ENCODE measurements around the gene BORCS8. TPM values are rescaled to one million over a fixed set of nuclear protein-coding genes. Genes with fewer than 3 reads are reported as not detected.

Gene BORCS8
- total RNA-seq, 1 donor from 2014 or later: 15.4 TPM

DNA sequence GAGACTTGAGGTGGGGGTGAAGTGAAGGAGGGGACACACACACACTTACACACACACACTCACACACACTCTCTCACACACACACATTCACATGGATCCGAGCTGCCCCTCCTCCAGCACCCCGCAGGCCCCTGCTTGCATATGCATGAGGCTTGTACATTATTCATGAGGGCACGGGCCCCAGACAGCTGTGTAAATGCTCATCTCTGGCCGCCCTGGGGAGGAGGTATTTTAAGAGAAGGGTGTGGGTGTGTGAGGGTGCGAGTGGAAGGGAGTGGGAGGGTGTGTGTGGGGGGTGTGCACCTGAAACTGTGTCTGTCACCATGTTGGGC, 22.2 kb upstream of the BORCS8 start:
- DNase-seq (ENCODE audit: low spot score): no peak

DNA sequence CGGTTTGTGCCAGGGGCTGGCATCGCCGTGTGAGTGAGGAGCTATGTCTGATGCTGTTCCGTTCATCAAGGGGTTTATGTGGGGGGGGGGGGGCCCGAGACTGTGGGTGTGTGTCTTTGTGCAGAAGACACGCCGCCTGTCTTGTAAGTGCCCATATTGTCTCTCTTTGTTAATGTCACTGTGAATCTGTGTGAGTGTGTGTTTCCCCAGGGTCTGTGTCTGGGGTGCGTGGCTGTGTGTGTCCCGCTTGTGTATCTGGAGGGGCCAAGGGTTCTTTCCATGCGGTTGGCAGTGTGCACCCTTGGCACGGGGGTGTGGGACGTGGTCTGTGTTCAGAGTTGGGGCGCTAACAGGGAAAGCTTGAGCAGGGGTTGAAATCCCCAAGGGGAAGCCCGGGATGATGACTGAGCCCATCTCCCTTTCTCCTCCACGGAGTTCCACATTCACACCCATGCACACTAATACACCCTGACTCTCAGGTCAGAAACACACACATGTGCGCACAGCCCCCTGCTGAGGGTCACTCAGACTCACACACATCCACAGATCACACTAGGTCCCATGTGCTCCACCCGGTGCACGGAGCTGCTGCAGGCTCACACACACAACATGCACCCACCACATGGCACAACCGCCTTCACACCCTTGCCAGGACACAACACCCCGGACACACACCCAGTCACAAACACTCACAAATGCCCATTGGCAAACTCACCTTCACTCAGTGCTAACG, 21.6 kb upstream of the BORCS8 start:
- no peak for DNase-seq (ENCODE audit: low spot score)

DNA sequence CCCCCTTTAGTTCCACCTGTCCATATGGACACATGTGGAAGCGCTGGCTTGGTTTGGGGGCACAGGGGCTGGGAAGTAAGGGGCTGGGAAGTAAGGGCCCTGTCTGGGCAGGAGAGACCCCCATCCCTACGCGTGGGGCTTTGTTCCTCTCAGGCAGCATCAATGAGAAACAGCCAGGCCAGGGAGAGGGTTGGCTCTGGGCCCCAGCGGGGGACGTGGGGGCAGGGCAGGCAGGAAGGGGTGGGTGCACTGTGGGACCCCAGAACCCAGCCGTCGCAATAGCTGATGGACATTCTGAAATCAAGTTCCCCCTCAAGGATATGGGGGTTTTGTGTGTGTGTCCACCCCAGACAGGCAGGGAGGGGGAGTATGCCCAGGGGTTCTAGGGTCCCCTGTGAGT, 21.0 kb upstream of the BORCS8 start:
- no peak for DNase-seq (ENCODE audit: low spot score)

- DNase-seq (ENCODE audit: low spot score): no peak
These were observed 19.8 kb upstream of the BORCS8 start, which contains the start of gene NCAN for GRCh38 chr19:19211499-19212420. Gene NCAN (plus strand): TSS chr19:19211958. CDS start chr19:19216954, 4,996 bp downstream.

DNA sequence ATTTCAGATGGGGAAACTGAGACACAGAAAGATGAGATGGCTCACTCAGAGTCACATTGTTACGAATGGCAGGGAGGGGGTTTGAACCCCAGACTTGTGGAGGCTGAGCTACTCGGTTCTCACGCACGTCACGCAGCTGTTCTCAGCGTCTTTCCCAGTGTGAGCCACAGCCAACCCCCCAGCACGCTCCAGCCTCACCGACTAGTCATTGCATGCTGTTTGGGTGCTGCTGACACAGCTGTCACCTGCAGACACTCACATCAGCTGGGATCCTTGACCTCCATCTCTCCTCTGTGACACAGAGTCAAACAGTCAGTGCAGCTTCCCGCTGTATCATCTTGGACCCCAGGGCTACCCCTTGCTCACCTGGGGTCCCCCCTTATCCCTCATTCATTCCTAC, 17.4 kb upstream of the BORCS8 start:
- DNase-seq (ENCODE audit: low spot score): no peak

DNA sequence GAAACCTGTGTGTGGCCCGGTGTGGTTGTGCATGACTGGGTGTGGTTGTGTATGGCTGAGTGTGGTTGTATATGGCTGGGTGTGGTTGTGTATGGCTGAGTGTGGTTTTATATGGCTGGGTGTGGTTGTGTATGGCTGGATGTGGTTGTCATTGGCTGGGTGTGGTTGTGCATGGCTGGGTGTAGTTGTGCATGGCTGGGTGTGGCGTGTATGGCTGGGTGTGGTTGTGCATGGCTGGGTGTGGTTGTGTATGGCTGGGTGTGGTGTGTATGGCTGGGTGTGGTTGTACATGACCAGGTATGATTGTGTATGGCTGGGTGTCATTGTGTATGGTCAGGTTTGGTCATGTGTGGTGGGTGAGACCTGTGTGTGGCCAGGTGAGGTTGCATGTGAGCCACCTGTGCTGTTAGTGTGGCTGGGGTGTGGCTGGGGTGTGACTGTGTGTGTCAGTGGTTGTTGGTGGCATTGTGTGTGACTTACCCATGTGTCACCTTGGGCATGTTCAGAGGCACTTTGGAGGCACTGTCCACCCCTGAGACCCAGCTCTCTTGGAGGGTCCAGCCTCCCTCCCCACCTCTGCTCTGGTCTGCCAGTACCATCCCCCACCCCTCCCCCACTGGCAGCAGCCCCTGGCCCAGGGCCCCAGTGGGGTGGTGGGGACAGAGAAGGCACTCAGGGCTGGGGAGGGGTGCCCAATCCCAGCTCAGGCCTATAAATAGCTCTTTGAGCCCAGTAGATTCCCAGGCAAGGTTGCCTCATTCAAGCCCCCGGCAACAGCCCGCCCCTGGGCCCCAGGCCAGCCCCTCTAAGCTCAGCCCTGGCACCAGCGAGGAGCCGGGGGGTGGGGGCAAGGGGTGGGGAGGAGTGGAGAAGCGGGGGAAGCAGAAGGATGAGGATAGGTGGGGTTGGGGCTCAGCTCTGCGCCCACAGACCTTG, 16.0 kb upstream of the BORCS8 start:
- no peak for DNase-seq (ENCODE audit: low spot score)

DNA sequence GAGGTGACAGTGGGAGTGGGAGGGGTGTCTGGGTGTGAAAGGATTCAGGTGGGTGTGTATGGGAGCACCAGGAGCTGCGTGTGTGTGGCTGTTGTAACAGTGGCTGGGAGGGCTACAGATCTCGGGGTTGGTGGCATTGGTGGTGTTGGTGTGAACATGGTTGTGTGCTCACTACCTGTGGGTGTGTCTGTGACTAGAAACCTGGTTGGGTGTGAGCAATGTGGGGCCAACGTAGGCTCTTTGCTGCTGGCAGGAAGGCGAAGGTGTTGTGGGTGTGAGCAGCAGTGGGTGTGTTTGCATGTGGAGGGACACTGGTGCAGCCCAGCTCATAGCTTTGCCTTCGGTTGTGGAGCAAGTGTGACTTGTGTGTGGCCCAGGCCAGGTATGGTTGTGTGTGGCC, 15.0 kb upstream of the BORCS8 start:
- no peak for DNase-seq (ENCODE audit: low spot score)

DNA sequence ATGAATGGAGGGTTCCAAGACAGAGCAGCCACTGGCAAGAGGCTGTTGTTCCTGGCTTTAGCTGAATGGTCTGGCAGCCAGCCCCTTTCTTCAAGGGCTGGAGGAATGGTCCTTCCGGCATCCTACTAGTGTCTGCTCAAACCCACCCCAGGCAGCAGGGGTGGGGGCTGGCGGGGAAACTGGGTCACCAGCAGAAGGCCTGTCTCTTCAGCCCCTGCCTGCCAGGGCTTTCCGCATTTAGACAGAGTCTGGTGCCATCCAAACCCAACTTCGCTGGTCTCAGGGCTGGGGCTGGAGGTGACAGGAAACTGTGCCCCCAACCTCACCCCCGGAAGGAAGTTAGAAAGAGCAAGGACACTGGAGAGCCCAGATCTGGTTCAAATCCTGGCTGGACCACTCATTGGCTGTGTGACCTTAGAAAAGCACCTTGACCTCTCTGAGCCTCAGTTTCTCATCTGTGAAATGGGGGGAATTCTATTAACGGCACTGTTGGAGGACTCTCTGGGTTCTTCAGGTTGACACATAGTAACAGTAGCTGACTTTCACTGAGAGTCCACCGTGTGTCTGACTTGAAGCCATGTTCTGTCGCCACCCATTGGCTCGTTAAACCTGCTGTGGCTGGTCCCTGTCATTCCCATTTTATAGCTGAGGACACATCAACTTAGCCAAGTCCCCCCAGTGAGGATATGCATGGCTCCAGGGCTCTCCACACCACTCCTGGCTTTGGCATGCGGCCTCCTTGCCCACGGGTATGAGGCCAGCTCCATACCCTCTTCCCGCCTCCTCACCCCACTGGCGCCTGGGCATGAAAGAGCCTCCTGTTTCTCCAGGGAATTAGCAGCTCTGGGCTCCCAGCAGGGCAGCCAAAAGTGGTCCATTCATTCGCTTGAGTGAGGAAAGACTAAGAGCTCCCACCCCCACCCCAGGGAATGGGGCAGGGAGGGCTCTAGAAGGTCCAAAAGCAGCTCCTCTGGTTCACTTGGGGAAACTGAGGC, 13.8 kb upstream of the BORCS8 start:
- DNase-seq (ENCODE audit: low spot score): no peak

GRCh38 chr19:19204181-19204580, 12.2 kb upstream of the BORCS8 start:
- DNase-seq (ENCODE audit: low spot score): no peak

DNA sequence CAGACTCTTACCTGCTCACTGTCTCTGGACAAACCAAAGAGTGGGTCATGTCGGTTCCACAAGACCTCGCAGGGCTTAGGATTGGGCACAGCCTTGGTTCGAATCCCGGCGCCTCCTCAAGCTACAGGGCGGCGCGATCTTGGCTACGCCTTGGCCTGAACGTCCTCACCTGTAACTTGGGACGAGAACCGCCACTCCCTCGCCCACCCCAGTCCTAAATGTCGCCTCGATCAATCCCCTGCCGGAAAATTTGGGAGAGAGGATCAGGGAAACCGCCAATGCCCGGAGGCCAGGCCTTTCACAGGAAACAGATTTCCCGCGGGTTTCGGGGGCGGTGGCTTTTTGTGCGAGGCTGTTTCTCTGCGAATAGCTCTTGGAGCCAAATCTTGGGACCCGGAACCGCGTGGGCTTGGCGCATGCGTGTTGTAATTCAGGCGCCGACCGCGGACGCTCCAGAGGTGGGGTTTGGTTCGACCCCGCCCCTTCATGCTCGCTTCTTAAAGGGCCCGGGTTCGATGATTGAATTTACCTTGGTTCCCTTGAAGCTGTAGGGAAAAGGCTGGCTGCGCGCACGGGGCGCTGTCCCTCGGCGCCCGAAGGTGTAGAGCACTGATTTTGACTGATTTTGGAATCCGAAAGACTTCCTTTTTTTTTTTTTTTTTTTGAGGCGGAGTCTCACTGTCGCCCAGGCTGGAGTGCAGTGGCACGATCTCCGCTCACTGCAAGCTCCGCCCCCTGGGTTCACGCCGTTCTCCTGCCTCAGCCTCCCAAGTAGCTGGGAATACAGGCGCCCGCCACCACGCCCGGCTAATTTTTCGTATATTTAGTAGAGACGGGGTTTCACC, 11.3 kb upstream of the BORCS8 start, which contains the start of gene NR2C2AP:
TSS of gene NR2C2AP (minus strand) at position 403 of the 845 bp plus-strand sequence. CDS start at position 49, 354 bp downstream.
- DNase-seq (ENCODE audit: low spot score): peak; percentile 93

DNA sequence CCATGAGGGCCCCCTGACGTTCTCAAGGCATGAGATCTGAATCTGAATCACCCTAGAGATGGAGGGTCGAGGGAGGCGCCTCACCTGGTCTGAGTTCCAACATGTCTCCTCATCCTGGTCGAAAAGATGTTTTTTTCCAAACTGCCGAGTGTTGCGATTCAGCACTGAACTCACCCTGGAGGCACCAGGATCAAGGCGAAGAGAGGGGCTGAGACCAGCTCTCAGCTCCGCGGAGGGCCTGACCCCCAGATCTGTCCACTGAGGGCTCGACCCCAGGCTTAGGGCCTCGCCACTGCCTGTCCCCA, 10.7 kb upstream of the BORCS8 start:
- DNase-seq (ENCODE audit: low spot score): peak; percentile 9

DNA sequence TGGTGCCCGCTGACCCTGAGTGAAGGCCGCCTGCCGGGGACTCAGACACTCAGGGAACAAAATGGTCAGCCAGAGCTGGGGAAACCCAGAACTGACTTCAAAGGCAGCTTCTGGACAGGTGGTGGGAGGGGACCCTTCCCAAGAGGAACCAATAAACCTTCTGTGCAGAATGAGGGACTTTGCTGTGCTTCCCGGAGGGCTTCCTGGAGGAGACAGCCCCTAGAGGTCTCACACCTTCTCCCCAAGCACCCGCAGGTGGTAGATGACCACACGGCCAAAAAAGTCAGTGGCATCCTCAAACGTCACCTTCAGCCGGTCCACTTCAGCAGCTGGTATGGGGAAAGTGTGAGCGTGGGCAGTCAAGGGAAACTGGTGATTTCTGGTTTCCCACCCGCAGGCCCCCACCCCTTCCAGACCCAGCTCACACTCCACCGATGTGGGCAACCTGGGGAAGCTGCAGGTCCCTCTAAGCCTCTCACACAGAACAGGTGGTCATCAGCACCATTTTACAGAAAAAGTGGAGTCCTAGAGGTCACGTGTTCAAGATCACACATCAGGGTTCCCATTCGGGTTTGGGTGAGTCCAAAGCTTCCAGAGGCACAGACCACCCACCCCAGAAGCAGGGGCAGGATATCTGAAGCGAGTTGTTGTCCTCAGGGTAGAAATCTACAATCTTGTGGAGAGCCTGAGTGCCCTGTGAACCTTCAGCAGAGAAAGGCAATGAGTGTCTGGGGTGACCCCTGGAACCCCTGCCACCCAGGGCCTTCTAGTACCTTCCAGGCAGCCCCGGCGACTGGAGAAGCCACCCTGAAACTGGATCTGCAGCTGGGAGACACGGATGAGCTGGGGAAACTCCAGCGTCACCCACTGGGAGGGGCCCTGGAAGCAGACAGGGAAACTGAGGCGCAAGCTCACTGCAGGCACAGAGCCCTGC, 10.0 kb upstream of the BORCS8 start:
- no peak for DNase-seq (ENCODE audit: low spot score)

DNA sequence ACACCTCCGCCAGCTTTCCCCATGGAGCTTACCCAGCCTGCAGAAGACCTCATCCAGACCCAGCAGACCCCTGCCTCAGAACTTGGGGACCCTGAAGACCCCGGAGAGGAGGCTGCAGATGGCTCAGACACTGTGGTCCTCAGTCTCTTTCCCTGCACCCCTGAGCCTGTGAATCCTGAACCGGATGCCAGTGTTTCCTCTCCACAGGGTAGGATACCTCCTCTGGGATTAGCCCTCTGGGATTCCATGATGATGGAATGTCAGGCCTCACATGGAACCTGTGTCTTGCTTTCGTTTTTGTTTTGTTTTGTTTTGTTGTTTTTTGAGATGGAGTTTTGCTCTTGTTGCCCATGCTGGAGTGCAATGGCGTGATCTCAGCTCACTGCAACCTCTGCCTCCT, 2.0 kb upstream of the BORCS8 start:
- DNase-seq (ENCODE audit: low spot score): no peak

- no peak for DNase-seq (ENCODE audit: low spot score)
These were observed 1.0 kb upstream of the BORCS8 start for GRCh38 chr19:19192910-19193423.

DNA sequence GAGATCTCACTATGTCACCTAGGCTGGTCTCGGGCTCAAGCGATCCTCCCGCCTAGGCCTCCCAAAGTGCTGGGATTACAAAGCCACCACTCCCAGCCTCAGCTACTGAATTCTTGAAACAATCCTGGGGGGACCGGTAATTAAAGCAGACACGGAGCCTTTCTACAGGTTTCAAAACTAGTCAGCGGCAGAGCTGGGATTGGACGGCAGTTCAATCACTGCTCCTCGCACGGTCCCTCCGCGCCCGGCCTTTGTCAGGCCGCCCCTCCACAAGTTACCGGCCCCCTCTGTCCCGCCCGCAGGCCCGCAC, 229 bp downstream of the BORCS8 start:
- DNase-seq (ENCODE audit: low spot score): no peak

DNA sequence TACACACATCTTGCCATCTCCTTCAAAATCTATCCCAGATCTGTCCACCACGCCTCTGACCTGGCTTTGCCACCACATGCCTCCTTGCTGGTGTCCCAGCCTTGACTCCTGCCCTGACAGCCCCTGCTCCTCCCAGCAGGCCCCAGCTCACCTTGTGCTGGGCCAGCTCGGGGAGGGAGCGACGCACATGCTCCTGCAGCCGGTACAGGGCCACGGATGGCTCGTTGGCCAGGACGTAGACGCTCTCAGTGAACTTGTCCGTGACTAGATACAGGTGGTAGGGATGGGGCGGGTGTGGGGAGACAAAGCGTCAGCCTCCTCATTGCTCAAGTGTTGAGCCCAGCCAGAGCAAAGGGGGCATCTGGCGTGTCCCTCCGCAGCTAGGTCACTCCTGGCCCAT, 5.2 kb downstream of the BORCS8 start:
- DNase-seq (ENCODE audit: low spot score): no peak

DNA sequence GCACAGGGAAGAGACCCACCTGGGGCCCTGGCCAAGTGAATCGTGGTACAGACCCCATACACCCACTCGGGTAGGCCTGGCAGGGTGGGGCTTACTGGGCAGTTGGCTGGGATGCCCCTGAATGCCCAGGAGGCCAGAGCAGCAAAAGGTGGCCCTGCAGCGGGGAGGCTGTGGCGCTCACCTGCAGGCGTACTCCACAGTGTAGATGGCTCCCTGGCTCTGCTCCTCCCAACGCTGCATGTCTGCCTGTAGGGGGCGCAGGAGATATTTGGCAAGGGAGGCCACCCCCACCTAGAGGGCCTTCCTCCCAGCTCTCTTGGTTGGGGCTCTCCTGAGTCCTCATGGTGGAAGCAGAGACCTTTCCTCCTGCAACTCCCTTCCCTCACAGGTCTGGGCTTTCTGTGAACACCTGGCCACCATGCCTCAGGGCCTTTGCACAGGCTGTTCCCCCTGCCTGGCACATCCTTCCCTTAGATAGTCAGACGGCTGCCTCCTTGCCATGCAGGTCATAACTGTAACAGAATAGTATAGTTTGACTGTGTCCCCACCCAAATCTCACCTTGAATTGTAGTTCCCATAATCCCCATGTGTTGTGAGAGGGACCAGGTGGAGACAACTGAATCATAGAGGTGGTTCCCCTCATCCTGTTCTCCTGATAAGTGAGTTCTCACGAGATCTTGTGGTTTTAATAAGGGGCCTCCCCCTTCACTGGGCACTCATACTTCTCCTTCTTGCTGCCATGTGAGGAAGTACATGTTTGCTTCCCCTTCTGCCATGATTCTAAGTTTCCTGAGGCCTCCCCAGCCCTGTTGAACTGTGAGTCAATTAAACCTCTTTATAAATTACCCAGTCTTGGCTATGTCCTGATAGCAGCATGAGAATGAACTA, 5.9 kb downstream of the BORCS8 start:
- no peak for DNase-seq (ENCODE audit: low spot score)
